SK-N-SH treated with all-trans-retinoic acid at 6 μM for 48 hours (cell line): ENCODE results near the gene GRK5.

ENCODE experiments used
- ATAC-seq: fragments of 200-7000 bp; cut with Tn5 transposase; 3 replicates; pipeline ENCODE4 v1.9.1; 2020; ENCODE audit warnings: mild to moderate bottlenecking, moderate library complexity
- ARNTL ChIP-seq: fragments of 450-650 bp; formaldehyde crosslinking; IDR thresholded peaks from 2 replicates; pipeline ENCODE4 v1.5.0; 2020; ENCODE audit warnings: low read depth, mild to moderate bottlenecking, moderate library complexity, borderline replicate concordance
- CSDC2 ChIP-seq: fragments of 250-450 bp; sonication (Bioruptor Pico); IDR thresholded peaks from 2 replicates; pipeline ENCODE4 v1.5.0; 2020; ENCODE audit warnings: mild to moderate bottlenecking, moderate library complexity
- ESRRG ChIP-seq: fragments of 250-450 bp; sonication (Bioruptor Pico); IDR thresholded peaks from 2 replicates; pipeline ENCODE4 v1.6.1; 2021; ENCODE audit warnings: mild to moderate bottlenecking
- GLIS3 ChIP-seq: fragments of 250-450 bp; sonication (Bioruptor Pico); IDR thresholded peaks from 2 replicates; pipeline ENCODE4 v1.5.0; 2020; ENCODE audit warnings: mild to moderate bottlenecking, moderate library complexity
- ISL1 ChIP-seq: fragments of 250-450 bp; sonication (Bioruptor Pico); IDR thresholded peaks from 2 replicates; pipeline ENCODE4 v2.1.2; 2022; ENCODE audit warnings: mild to moderate bottlenecking, moderate library complexity
- OSR1 ChIP-seq: fragments of 250-450 bp; sonication (Bioruptor Pico); IDR thresholded peaks from 2 replicates; pipeline ENCODE4 v1.8.0; 2022; ENCODE audit warnings: moderate library complexity, mild to moderate bottlenecking, inconsistent platforms
- PPARA ChIP-seq: fragments of 250-450 bp; sonication (Bioruptor Pico); IDR thresholded peaks from 2 replicates; pipeline ENCODE4 v1.5.0; 2020; ENCODE audit warnings: mild to moderate bottlenecking, borderline replicate concordance
- RARB ChIP-seq: fragments of 250-450 bp; sonication (Bioruptor Pico); IDR thresholded peaks from 2 replicates; pipeline ENCODE4 v1.8.0; 2021; ENCODE audit warnings: mild to moderate bottlenecking, moderate library complexity
- SNAI2 ChIP-seq: fragments of 250-450 bp; sonication (Bioruptor Pico); IDR thresholded peaks from 2 replicates; pipeline ENCODE4 v1.5.0; 2020; ENCODE audit warnings: mild to moderate bottlenecking, moderate library complexity
- TCF4 ChIP-seq: fragments of 250-450 bp; sonication (Bioruptor Pico); IDR thresholded peaks from 2 replicates; pipeline ENCODE4 v1.8.0; 2021; ENCODE audit warnings: mild to moderate bottlenecking, moderate library complexity, borderline replicate concordance
- TOX ChIP-seq: fragments of 250-450 bp; sonication (Bioruptor Pico); IDR thresholded peaks from 2 replicates; pipeline ENCODE4 v1.8.0; 2021; ENCODE audit warnings: mild to moderate bottlenecking, moderate library complexity, borderline replicate concordance
- ZC3H10 ChIP-seq: fragments of 250-450 bp; sonication (Bioruptor Pico); IDR thresholded peaks from 2 replicates; pipeline ENCODE4 v1.5.1; 2021; ENCODE audit warnings: mild to moderate bottlenecking, moderate library complexity
- ZFP3 ChIP-seq: fragments of 250-450 bp; sonication (Bioruptor Pico); IDR thresholded peaks from 2 replicates; pipeline ENCODE4 v1.5.0; 2020; ENCODE audit warnings: mild to moderate bottlenecking, moderate library complexity
- ZFP30 ChIP-seq: fragments of 450-650 bp; formaldehyde crosslinking; IDR thresholded peaks from 2 replicates; pipeline ENCODE4 v1.5.0; 2022; ENCODE audit warnings: mild to moderate bottlenecking, moderate library complexity
- ZNF565 ChIP-seq: fragments of 450-650 bp; formaldehyde crosslinking; conservative IDR thresholded peaks from 2 replicates; pipeline ENCODE4 v1.5.0; 2020; ENCODE audit warnings: low read depth, mild to moderate bottlenecking, moderate library complexity
- ZNF70 ChIP-seq: fragments of 450-650 bp; formaldehyde crosslinking; IDR thresholded peaks from 2 replicates; pipeline ENCODE4 v1.5.0; 2020; ENCODE audit warnings: mild to moderate bottlenecking, moderate library complexity
- ZNF8 ChIP-seq: fragments of 450-650 bp; formaldehyde crosslinking; IDR thresholded peaks from 2 replicates; pipeline ENCODE4 v1.5.0; 2020; ENCODE audit warnings: mild to moderate bottlenecking, moderate library complexity
- TF ChIP-seq, protein P1 (sequence below): fragments of 250-450 bp; sonication (Bioruptor Pico); IDR thresholded peaks from 2 replicates; pipeline ENCODE4 v1.5.1; 2020; ENCODE audit warnings: low read depth, mild to moderate bottlenecking, moderate library complexity
- TF ChIP-seq, protein P2 (sequence below): fragments of 250-450 bp; sonication (Bioruptor Pico); IDR thresholded peaks from 2 replicates; pipeline ENCODE4 v1.5.0; 2020; ENCODE audit warnings: mild to moderate bottlenecking, moderate library complexity
- TF ChIP-seq, protein P3 (sequence below): fragments of 250-450 bp; sonication (Bioruptor Pico); IDR thresholded peaks from 2 replicates; pipeline ENCODE4 v1.5.1; 2021; ENCODE audit warnings: mild to moderate bottlenecking, moderate library complexity
- TF ChIP-seq, protein P4 (sequence below): fragments of 250-450 bp; sonication (Bioruptor Pico); IDR thresholded peaks from 2 replicates; pipeline ENCODE4 v1.8.0; 2021; ENCODE audit warnings: low read depth, mild to moderate bottlenecking, moderate library complexity, borderline replicate concordance
- TF ChIP-seq, protein P5 (sequence below): fragments of 250-450 bp; sonication (Bioruptor Pico); IDR thresholded peaks from 2 replicates; pipeline ENCODE4 v1.8.0; 2020; ENCODE audit warnings: mild to moderate bottlenecking, moderate library complexity, borderline replicate concordance

The GRK5 gene

DNA sequence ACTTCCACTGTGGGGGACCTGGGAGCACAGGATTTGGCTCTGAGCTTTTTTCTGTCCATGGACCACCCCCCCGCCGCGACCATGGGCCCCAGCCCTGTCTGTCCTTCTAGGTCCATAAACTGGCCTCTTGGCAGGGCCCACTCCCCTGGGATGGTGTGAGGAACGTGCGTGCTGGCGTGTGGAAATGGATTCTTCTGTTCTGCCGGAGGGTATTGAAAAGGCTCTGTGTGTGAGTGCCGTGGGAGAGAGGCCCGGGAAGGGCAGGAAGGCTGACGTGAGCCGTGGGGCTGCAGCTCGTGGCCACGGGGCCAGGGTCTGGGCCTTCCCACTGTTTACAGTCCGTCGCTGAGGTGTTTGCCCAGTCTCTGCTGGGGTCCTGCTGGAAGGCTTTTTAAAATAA is 123.7 kb downstream of the GRK5 start:
- no peak for TF ChIP-seq ZC3H10 (CRISPR knock-in tag)
- TF ChIP-seq, protein P1, sequence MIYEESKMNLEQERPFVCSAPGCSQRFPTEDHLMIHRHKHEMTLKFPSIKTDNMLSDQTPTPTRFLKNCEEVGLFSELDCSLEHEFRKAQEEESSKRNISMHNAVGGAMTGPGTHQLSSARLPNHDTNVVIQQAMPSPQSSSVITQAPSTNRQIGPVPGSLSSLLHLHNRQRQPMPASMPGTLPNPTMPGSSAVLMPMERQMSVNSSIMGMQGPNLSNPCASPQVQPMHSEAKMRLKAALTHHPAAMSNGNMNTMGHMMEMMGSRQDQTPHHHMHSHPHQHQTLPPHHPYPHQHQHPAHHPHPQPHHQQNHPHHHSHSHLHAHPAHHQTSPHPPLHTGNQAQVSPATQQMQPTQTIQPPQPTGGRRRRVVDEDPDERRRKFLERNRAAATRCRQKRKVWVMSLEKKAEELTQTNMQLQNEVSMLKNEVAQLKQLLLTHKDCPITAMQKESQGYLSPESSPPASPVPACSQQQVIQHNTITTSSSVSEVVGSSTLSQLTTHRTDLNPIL (CRISPR knock-in tag) = no peak
- TF ChIP-seq ESRRG (CRISPR knock-in tag) = no peak
- TF ChIP-seq ZNF565 (CRISPR knock-in tag) = no peak
- TF ChIP-seq ZNF8 (CRISPR knock-in tag) = no peak
- no peak for TF ChIP-seq ISL1
- no peak for TF ChIP-seq ZFP30 (CRISPR knock-in tag)
- no peak for TF ChIP-seq SNAI2 (CRISPR knock-in tag)
- no peak for TF ChIP-seq CSDC2
- no peak for TF ChIP-seq TOX (CRISPR knock-in tag)
- ATAC-seq = no peak

DNA sequence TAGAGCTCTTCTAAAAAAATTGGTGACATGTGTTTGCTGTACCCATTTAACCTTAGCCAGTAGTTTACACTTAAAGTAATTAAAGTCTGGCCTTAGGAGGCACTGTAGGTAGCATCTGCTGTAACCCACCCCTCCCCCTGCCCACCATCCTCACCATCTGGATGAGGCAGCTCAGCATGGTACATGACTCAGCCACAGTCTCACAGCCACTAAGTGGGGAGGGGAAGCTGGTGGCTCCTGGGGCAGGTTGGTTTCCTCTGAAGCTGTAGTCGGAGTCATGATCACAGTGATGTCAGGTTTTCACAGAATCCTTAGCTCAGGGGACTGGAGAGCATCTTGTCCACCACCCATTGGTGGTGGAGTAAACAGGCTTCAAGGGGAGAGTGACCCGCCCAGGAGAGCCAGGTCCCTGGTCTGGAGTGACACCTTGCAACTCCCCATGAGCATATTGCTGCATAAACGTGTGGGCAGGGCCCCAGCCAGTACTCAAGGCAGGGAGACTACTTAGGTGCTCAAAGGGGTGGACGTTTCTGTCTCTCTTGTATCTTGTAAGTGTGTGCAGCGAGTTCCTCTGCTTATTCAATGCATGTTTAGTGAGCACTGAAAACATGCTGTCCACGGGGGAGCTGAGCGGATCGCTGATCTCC is 125.9 kb downstream of the GRK5 start:
- no peak for ATAC-seq
- TF ChIP-seq, protein P2, sequence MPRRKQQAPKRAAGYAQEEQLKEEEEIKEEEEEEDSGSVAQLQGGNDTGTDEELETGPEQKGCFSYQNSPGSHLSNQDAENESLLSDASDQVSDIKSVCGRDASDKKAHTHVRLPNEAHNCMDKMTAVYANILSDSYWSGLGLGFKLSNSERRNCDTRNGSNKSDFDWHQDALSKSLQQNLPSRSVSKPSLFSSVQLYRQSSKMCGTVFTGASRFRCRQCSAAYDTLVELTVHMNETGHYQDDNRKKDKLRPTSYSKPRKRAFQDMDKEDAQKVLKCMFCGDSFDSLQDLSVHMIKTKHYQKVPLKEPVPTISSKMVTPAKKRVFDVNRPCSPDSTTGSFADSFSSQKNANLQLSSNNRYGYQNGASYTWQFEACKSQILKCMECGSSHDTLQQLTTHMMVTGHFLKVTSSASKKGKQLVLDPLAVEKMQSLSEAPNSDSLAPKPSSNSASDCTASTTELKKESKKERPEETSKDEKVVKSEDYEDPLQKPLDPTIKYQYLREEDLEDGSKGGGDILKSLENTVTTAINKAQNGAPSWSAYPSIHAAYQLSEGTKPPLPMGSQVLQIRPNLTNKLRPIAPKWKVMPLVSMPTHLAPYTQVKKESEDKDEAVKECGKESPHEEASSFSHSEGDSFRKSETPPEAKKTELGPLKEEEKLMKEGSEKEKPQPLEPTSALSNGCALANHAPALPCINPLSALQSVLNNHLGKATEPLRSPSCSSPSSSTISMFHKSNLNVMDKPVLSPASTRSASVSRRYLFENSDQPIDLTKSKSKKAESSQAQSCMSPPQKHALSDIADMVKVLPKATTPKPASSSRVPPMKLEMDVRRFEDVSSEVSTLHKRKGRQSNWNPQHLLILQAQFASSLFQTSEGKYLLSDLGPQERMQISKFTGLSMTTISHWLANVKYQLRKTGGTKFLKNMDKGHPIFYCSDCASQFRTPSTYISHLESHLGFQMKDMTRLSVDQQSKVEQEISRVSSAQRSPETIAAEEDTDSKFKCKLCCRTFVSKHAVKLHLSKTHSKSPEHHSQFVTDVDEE = no peak
- TF ChIP-seq PPARA (CRISPR knock-in tag) = no peak
- TF ChIP-seq, protein P3, sequence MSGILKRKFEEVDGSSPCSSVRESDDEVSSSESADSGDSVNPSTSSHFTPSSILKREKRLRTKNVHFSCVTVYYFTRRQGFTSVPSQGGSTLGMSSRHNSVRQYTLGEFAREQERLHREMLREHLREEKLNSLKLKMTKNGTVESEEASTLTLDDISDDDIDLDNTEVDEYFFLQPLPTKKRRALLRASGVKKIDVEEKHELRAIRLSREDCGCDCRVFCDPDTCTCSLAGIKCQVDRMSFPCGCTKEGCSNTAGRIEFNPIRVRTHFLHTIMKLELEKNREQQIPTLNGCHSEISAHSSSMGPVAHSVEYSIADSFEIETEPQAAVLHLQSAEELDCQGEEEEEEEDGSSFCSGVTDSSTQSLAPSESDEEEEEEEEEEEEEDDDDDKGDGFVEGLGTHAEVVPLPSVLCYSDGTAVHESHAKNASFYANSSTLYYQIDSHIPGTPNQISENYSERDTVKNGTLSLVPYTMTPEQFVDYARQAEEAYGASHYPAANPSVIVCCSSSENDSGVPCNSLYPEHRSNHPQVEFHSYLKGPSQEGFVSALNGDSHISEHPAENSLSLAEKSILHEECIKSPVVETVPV (CRISPR knock-in tag) = no peak
- no peak for TF ChIP-seq ZNF70 (CRISPR knock-in tag)
- no peak for TF ChIP-seq OSR1 (CRISPR knock-in tag)
- TF ChIP-seq, protein P4, sequence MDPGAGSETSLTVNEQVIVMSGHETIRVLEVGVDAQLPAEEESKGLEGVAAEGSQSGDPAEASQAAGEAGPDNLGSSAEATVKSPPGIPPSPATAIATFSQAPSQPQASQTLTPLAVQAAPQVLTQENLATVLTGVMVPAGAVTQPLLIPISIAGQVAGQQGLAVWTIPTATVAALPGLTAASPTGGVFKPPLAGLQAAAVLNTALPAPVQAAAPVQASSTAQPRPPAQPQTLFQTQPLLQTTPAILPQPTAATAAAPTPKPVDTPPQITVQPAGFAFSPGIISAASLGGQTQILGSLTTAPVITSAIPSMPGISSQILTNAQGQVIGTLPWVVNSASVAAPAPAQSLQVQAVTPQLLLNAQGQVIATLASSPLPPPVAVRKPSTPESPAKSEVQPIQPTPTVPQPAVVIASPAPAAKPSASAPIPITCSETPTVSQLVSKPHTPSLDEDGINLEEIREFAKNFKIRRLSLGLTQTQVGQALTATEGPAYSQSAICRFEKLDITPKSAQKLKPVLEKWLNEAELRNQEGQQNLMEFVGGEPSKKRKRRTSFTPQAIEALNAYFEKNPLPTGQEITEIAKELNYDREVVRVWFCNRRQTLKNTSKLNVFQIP = no peak
- no peak for TF ChIP-seq SNAI2 (CRISPR knock-in tag)
- no peak for TF ChIP-seq ESRRG (CRISPR knock-in tag)
- no peak for TF ChIP-seq ZC3H10 (CRISPR knock-in tag)
- no peak for TF ChIP-seq ZFP3

DNA sequence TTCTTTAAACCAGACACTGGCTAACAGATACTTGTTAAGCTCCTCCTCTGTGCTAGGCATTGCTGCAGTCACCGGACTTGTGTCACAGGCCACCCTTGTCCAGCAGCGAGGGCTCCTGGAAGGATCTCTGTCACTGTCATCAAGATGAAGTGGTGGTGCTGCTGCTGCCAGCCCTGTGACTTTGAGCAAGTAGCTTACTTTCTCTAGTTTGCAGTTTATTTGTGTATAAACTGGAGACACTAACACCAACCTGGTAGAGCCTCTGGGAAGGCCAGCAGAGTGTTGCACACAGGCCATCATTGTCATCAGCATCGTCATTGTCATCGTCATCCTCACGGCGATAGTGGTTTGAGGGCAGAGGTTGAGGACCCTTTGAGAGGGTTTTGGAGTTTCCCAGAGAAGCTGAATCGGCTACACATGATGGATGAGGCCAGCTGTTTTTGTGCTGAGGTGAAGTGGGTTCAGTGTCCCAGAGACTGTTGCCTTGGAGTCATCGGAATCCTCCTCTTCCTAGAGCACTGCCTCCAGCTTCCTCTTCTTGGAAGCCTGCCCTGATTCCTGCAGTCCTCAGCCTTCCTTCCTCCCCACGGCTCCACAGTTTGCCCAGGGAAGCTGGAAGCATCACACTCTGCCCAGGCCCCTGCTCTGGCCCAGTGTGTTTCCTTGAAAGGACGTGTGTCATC is 128.4 kb downstream of the GRK5 start:
- no peak for ATAC-seq
- TF ChIP-seq ESRRG (CRISPR knock-in tag) = no peak
- TF ChIP-seq SNAI2 (CRISPR knock-in tag) = no peak
- TF ChIP-seq, protein P3 (CRISPR knock-in tag) = no peak
- no peak for TF ChIP-seq PPARA (CRISPR knock-in tag)
- TF ChIP-seq, protein P4 = no peak
- TF ChIP-seq GLIS3 = no peak
- TF ChIP-seq ZC3H10 (CRISPR knock-in tag) = no peak
- no peak for TF ChIP-seq ARNTL (CRISPR knock-in tag)
- TF ChIP-seq ZFP30 (CRISPR knock-in tag) = no peak
- TF ChIP-seq ZNF70 (CRISPR knock-in tag) = no peak
- no peak for TF ChIP-seq ZNF565 (CRISPR knock-in tag)
- TF ChIP-seq, protein P5, sequence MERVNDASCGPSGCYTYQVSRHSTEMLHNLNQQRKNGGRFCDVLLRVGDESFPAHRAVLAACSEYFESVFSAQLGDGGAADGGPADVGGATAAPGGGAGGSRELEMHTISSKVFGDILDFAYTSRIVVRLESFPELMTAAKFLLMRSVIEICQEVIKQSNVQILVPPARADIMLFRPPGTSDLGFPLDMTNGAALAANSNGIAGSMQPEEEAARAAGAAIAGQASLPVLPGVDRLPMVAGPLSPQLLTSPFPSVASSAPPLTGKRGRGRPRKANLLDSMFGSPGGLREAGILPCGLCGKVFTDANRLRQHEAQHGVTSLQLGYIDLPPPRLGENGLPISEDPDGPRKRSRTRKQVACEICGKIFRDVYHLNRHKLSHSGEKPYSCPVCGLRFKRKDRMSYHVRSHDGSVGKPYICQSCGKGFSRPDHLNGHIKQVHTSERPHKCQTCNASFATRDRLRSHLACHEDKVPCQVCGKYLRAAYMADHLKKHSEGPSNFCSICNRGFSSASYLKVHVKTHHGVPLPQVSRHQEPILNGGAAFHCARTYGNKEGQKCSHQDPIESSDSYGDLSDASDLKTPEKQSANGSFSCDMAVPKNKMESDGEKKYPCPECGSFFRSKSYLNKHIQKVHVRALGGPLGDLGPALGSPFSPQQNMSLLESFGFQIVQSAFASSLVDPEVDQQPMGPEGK (CRISPR knock-in tag) = no peak
- no peak for TF ChIP-seq TCF4 (CRISPR knock-in tag)
- no peak for TF ChIP-seq ZNF8 (CRISPR knock-in tag)
- TF ChIP-seq RARB (CRISPR knock-in tag) = no peak
- TF ChIP-seq ISL1 = no peak
- TF ChIP-seq, protein P1 (CRISPR knock-in tag) = no peak
